ENCODE measurements around the gene CAMTA1.
"Not testable (repeated sequence)": the region's sequence is repeated elsewhere in the genome, so short reads cannot be mapped to it uniquely, and the experiment has no call there.

CAMTA1 gene

DNA sequence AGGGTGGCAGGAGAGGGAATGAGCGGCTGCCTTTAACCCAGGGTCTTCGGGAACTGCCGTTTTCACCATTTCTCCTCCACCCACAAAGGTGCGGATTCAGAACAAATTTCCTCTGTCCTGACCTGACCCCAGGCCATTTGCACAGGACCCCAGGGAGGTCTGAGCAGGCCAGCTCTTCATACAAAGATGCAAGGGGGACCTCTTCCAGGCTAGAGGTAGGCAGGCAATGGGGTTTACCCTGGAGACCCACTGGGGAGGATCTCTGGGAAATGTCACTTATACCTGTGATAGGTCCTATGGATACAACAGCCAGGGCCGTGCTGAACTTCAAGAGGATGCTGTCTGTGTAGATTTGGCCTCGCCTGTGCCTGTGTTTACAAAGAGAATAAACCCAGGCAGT lies 896.1 kb downstream of the CAMTA1 start:
- no peak for DNase-seq

DNA sequence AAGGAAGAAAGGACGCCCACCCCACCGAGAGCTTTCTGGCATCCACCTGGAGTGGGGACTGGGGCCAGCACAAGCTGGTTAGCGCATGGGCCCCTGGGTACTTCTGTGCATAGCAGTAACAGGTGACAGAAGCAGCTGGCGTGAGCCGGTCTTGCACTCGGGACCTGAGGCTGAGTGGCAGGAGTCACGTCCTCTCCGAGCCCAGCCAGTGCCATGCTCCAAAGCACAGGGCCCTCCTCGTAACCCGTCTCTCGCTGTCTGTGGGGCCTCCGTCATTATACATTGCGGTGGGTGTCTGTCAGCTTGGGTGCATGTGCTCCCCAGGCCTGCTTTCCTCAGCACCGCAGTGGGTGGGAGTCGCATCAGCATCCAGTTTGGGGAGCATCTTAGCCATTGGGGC lies 898.3 kb downstream of the CAMTA1 start:
- DNase-seq: no peak

DNA sequence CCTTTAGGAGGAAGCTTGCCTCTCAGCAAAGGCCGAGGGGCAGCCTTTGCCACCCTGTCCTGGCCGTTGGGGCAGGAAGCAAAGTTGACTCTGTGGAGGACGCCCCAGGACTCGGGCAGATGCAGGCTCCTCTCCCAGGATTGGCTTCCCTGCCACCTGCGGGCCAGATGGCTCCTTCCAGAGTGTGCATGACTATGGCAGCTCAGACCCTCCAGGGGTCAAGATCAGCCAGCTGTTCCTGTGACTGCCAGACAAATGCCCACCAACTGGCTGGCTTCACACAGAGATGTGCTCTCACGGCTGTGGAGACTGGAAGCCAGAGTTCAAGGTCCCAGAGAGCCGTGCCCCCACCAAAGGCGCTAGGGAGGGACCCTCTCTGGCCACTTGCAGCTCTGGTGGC lies 898.9 kb downstream of the CAMTA1 start:
- no peak for DNase-seq

DNA sequence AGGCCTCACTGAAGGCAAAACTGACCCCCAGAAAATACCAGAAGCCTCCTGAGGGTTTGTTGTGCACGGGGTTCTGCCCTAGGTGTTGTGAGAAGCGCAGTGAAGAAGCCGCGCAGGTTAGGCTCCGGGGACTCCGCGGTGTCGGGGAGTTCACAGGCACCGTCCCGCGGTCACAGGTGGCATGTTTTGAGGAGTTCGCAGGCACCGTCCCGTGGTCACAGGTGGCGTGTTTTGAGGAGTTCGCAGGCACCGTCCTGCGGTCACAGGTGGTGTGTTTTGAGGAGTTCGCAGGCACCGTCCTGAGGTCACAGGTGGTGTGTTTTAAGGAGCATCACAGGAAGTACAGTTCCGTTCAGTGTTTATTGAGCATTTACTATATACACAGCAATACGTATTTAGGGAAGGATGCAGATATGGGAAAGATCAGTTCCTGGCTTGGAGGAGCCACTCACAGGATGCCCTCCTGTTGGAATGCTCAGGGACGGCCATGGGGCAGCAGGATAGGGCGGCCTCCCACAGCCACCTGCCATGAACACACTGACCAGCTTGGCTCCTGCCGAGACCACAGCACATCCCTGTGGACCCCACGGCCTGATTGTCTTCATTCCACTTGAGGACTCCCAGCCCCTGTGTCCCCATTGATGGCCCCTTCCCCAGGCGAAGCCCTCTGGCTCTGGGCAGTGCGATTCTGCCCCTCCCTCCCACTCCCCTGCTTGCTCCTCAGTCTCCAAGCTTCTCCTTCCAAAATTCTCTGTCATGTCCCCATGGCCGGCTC lies 899.8 kb downstream of the CAMTA1 start:
- no peak for DNase-seq

DNA sequence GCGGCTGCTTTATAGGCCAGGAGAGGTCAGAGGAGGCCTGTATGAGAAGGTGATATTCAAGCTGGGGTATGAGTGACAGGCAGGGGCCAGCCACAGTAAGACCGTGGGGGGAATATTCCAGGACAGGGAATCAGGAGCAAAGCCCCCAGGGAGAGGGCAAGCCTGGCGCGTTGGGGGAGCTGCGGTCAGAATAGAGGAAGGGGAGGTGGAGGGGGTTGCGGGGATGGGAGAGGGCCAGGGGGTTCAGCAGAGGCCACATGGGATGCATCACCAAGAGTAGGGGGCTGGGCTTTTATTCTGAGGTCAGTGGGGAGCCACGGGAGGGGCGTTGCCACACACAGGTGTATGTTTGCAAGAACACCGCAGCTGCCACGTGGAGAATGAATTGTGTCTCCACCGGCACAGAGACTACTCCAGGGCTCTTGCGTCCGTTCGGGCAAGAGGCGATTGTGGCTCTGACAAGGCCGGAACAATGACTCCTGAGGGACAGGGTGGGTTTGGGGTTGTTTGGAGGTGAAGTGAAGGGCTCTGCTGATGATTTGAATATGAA lies 901.1 kb downstream of the CAMTA1 start:
- no peak for DNase-seq

DNA sequence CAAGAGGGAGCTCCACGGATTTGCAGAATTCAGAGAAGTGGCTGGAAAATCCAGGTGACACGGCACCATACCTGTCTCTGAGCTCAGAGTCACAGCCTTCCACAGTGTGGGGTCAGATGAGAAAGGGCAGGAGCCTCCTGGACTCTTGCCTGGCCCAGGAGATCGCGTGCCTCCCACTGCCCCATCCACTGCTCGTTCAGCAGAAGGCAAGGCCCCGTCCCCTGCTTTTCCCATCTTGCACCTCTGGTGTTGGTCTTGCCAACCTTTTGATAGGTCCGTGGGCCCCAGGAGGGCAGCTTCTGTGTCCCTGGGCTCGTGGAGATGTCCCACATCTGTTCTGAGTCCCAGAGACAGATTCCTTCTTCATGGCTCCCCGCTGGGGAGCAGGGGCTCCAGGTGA lies 902.2 kb downstream of the CAMTA1 start:
- DNase-seq: no peak

DNA sequence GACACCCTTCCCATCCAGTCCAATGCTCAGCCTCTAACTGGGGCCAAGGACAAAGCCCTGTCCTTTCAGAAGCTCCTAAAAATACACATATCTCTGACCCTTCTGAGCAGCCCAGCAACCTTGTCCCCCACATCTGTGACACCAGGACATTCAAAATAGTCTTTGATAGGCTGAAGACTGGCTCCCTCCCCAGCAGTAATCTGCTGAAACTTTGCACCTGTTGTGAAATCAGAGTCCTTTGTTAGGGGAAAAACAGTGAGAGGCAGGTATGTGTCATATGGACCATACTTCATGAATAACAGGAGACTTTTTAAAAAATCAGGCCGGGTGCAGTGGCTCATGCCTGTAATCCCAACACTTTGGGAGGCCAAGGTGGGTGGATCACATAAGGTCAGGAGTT lies 903.4 kb downstream of the CAMTA1 start:
- DNase-seq: no peak

DNA sequence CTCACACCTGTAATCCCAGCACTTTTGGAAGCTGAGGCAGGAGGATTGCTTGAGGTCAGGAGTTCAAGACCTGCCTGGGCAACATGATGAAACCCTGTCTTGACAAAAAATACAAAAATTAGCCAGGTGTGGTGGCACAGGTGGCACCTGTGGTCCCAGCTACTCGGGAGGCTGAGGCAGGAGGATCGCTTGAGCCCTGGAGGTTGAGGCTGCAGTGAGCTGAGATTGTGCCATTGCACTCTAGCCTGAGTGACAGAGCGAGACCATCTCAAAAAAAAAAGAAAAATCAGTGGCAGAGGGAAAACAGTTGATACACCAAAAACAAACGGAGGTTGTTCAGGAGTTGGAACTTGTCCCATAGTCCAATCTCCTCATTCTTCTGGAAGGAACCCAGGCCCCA lies 904.1 kb downstream of the CAMTA1 start:
- DNase-seq: not testable (repeated sequence)

DNA sequence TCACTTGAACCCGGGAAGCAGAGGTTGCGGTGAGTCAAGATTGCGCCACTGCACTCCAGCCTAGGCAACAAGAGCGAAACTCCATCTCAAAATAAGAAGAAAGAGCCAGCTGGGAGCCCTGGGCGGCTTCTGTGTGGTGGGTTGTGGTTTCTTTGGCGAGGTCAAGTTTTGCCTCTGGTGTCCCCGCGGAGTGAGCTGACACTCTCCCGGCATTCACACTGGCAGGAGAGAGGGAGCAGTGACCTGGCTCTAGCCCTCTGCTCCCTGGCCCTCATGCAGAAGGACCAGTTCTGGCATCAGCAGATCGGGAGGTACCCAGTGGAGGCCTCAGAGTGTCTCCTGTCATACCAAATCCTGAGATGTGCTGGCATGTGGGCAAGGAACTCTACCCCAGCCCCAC lies 904.8 kb downstream of the CAMTA1 start:
- no peak for DNase-seq

DNA sequence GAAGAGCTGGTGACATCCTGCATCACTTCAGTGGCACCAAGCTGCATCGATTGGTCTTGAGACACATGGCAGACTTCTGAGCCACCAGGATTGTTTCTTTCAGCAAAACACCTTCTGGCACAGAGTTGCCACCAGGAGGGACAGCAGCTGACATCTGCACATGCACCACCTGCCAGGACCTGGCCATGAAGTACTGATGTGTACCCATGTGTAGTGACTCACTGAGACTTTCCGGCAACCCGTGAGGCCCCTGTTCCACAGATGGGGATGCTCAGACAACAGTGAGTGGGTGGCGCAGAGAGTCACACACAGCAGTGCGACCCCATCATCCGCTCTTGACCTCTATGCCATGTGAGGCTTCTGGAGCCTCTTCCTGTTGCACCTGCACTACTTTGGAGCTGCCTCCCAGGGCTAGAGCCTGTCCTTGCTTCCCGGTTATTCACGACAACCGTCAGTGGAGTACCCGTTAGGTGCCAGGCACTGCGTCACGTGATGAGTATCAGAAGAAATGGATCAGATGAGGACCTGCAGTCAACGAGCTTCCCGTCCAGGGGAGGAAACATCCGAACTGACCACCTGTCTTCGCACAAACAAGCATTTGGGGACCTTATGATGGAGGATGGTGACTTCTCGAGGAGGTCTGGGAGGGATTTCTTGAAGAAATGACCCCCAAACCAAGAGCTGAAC lies 905.4 kb downstream of the CAMTA1 start:
- no peak for DNase-seq

DNA sequence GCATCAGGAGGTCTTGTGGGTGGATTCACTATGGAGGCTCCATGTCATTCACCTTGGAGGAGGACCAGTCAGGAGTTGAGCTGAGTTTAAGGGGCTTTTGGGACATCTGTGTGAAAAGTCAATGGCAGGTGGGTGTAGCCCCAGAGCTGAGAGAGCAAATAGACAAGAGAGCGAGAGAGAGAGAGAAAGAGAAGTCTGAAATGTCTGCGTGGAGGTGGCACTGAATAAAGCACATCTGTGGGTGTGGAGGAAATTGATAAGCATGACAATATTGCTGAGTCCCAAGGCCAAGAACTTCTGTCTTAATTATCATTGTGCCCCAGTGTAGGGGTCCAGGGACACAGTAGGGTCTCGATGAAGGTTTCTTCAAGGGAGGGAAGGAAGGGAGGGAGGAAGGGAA lies 906.3 kb downstream of the CAMTA1 start:
- no peak for DNase-seq

DNA sequence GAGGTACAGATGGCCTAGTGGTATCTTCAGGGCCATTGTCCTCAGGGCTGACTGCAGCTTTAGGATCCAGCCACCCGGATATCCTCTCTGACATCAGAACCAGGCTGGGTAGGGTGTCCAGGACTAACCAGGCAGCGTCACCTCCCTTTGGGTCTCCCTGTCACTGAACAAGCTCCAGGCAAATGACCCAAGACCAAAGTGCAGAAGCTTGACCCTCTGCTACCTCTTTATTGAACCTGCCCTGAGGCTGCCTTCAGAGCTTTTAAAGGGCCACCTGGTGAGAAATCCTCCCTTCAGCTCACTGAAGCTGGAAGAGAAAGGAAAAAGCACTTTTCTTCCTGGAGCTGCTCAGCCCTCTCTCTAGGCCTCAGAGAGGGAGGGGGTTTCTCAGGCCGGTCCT lies 906.8 kb downstream of the CAMTA1 start:
- no peak for DNase-seq

DNA sequence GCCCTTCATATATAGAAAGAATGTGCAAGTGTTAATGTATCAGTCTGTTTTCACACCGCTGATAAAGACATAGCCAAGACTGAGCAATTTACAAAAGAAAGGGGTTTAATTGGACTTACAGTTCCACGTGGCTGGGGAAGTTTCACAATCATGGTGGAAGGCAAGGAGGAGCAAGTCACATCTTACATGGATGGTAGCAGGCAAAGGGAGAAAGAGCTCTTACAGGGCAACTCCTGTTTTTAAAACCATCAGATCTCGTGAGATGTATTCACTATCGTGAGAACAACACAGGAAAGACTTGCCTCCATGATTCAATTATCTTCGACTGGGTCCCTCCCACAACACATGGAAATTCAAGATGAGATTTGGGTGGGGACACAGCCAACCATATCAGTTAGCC lies 907.8 kb downstream of the CAMTA1 start:
- not testable (repeated sequence) for DNase-seq

DNA sequence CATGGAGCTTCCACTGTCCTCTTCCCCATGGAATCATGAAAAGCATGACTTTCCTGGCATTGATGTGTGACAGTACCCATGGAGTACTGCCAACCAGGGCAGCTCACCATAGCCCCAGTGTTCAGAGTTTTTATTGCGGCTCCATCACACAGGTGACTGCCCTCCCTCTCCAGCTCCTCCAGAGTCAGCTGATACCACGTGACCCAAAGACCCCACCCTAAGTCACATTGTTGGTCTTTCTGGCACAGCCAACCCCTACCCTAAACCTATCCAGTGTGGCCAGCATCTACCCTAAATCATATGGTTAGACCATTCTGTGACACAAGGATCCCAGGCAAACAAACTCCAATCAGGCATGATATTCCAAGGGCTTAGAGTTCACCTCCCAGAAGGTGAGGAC lies 908.4 kb downstream of the CAMTA1 start:
- no peak for DNase-seq

DNA sequence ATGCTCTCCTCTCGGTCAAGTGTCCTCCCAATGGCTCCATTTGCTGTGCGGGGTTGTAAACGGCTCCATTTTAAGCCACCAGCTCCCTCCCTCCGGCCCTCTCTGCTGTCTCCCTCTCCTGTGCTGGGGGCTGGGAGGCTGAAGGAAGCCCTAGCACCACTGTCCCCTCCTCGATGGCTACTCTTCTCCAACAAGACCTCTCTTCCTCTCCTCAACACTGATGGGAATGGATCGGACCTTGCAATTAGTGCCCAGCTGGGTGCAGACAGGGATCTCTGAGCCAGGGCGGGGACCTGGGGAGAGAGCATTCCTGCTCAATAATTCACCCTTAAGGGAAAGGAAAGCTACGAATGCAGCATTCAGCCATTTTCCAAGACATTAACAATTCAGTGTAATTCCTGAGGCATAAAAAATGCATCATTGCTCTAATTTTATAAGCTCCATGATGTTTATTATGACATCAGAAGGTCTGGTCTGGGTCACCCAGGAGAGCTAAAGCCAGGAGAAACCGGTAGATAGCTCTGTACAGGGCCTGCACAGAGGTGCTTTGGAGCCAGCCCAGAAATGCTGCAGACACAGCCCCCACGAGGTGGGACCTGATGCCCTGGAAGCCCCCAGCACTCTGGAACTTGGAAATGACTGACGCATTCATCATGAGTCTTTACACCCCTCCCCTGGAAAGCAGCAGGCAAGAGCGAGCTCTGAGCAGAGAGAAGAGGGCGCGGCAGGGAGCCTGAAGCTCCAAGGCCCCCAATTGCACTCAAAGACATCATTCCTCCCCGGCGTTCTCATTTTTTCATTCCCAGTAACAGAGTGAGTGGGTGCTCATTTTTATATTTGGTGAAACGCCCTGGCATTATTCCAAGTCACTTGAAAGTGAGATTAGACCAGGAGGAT lies 909.6 kb downstream of the CAMTA1 start:
- DNase-seq: no peak

DNA sequence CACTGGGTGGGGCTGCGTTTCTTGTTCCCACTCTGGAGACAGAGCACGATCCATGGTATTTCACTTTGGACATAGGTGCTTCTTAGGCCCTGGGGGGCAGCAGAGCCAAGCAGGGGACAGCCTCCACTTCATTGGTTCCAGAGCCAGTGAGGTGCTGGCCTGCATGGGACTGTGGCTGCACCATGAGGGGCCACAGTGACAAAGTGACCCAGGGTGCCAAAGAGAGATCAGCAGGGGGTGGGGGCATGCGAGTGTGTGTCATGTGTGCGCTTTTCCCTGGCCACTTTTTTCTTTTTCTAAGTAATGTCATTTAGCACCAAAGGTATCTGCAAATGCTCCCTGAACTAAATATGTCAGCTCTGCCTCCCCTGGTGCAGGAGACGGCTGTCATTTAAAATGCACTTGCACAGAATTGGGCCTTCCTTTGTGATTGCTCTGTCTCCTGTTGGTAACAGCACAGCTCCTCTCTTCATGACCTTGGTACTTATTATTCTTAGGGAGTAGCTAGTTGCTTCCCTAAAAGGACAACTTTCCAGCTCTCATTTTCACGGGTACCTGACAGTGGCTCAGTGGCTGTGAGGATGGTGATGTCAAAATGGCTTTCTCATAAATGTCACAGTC lies 910.4 kb downstream of the CAMTA1 start:
- no peak for DNase-seq

DNA sequence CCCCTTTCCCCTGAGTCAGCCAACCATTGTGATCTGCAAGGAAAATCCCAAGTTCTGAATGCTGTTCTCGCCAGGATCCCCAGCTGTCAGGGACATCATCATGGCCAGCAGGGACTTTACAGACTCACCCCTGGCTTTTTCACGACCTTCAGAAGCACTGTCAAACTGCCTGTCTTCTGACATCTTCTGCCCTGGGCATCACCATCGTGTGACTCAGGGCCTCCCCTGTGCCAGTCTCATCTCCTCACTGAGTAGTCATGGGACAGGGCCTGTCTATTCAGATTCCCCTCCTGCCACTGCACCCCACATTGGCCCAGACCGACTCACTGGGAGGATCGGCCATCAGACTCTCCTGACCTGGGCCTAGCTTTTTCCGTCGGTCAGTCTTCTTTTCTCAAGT lies 913.4 kb downstream of the CAMTA1 start:
- DNase-seq: no peak

DNA sequence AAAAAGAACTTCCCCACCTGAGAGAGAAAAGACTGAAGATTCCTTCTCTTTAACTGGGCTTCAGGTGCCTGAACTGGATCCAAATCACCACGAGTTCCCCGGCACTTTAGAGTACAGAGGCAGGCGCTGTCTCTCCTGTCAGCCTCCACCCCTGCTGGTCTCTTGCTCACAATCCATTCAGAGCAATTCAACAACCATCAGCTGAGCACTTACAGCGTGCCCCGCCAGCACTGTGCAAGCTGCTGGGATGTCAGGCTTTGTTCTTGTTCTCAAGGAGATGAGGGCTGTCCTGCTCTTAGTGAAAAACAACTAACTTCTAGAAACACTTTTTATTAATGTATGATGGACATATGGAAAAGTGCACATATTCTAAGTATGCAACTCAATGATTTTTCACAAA lies 917.1 kb downstream of the CAMTA1 start:
- no peak for DNase-seq

DNA sequence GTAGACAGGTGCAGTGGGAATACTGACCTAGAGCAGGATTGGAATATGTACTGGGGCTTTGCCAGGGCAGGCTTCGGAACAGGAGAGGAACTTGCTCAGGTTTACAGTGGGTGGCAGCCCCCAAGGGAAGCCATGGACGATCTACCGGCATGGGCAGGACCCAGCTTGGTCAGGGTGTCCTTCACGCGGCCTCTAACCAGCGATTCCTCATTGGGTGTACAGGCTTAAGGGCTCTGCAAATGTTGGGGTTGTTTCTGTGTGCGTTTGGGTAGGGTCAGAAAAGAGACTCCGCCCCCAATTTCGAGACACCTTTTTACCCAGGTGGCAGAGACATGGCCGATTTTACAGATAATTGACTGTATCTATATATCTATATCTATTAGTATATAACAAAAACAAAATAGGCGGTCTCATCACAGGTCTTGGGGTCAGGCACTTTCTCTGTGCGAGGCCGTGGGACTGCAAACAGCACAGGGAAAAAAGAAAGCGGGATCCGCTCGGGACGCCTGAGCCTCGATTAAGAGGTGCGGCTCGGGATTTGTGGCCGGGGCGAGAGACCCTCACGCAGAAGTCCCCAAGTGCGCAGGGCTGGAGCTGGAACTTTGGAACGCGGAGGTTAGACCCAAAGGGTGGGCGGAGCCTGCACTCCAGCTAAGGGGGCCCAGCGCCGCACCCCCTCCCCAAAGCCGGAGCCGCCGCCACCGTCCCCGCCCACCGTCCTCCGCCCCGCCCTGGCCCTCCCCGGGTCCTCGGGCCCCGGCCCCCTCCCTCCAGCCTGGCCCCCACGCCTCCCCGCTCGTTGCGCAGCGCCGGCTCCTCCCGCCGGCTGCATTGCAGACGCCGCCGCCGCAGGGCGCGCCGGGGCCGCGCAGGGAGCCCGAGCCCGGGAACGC lies 918.3 kb downstream of the CAMTA1 start:
- DNase-seq: no peak

DNA sequence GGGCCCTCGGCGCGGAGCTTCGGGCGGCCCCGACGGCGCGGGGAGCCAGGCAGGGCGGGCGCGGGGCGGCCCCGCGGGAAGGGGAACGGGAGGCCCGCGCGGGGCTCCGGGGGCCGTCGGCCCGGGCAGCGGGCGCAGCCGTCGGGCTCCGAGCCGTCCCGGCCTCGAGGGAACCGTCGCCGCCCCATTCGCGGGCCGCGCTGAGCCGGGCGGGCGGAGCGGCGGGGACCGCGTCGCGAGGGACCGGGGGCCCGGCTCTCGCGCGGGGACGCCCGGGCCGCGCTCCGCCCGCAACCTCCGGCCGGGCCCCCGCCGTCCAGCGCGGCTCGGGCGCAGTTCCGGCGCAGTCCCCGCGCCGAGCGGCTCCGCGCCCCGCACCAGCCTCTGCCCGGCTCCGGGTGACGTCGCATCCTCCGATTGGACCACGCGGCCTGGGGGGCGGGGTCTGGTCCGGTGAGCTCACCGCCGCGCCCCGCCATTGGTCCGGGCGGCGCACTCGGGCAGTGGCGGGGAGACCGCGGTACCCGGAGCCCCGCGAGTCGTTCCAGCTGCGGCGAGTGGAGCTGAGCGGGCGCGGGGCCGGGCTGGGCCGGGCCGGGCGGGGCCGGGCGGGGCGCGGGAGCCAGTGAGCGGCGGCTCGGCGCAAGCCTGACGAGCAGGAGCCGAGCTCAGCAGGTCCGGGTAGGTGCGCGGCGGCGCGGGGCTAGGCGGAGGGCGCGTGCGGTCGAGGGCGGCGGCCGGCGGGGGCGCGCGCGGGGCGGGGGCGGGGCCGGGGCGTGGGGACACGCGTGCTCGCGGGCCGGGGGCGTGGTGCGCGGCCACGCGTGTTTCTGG lies 919.2 kb downstream of the CAMTA1 start:
- peak; percentile 51 for DNase-seq

Data from NCI-H187 treated with DMSO at 0.1 percent for 48 hours (cell line).